Upper lobe of left lung (tissue), 6 donors: ENCODE data around the gene NXPE3. TPM values are rescaled to one million over a fixed set of nuclear protein-coding genes. Genes with fewer than 3 reads are reported as not detected.
A peak's percentile ranks its signal among the peaks of the same experiment; 100 is the strongest.

Source experiments
- ATAC-seq, 2 donors: fragments of 200-7000 bp; cut with Tn5 transposase; one replicate each; pipeline ENCODE4 v1.9.1; 2022; ENCODE audit warnings: mild to moderate bottlenecking in 2 of 2, moderate library complexity in 2 of 2; ENCODE audit not compliant: low FRiP score in 2 of 2
- DNase-seq, 2 donors: peaks; one replicate each; pipeline ENCODE4 v3.0.0-alpha.2; 2019 to 2020
- H3K27ac ChIP-seq, 4 donors: fragments of 200-600 bp; sonication (generic); one replicate each; pipeline ENCODE4 v1.5.1; 2016 to 2019
- H3K27me3 ChIP-seq, 4 donors: fragments of 200-600 bp; sonication (generic); one replicate each; pipeline ENCODE4 v1.5.1; 2017 to 2019
- H3K36me3 ChIP-seq, 4 donors: fragments of 200-600 bp; sonication (generic); one replicate each; pipeline ENCODE4 v1.5.1; 2016 to 2019
- H3K4me1 ChIP-seq, 4 donors: fragments of 200-600 bp; sonication (generic); one replicate each; pipeline ENCODE4 v1.5.1; 2018 to 2019
- H3K4me3 ChIP-seq, 4 donors: fragments of 200-600 bp; sonication (generic); one replicate each; pipeline ENCODE4 v1.5.1; 2017 to 2019; ENCODE audit warnings: mild to moderate bottlenecking in 2 of 4, moderate library complexity in 1 of 4
- H3K9me3 ChIP-seq, 4 donors: fragments of 200-600 bp; sonication (generic); one replicate each; pipeline ENCODE4 v1.5.1; 2018 to 2019
- EP300 ChIP-seq, 4 donors: sonication (generic); formaldehyde crosslinking; IDR thresholded peaks; one replicate each; pipeline ENCODE4 v1.5.1; 2017; ENCODE audit warnings: antibody characterized with exemption in 4 of 4, control low read depth in 2 of 4
- POLR2A ChIP-seq, 4 donors: fragments of 450-650 bp; IDR thresholded peaks; one replicate each; pipeline ENCODE4 v1.5.1; 2016 to 2017; ENCODE audit warnings: antibody characterized with exemption in 4 of 4, mild to moderate bottlenecking in 2 of 4
- POLR2AphosphoS5 ChIP-seq, 2 donors: sonication (generic); formaldehyde crosslinking; IDR thresholded peaks; one replicate each; pipeline ENCODE4 v1.5.1; 2017; ENCODE audit warnings: antibody characterized with exemption in 2 of 2
- WGBS, 2 donors: methylation state at CpG; one replicate each; pipeline ENCODE4 v1.1.5; 2017 to 2018; 5-methylcytosine and 5-hydroxymethylcytosine counted together
- total RNA-seq, 6 donors: library from RNA; depleted of rRNA in 4 of 6; stranded (reverse); fragments of >200 nt in 4 of 6; gene quantifications; one replicate each; pipeline versions ENCODE4 v1.1.0 to v1.2.1, GENCODE V29; 2016 to 2021
- TF ChIP-seq, protein P1 (sequence below), 6 experiments: fragments of 450-650 bp in 4 of 6; fragments of 200-600 bp in 2 of 6; sonication (generic) in 2 of 6; IDR thresholded peaks; one replicate each; pipeline ENCODE4 v1.5.1; 2016 to 2019; ENCODE audit warnings: antibody characterized with exemption in 6 of 6
- donor health status: DM: no; HTN: no; CAD: no; lungs with moderate emphysema.
- donor health status: DM: no; HTN: yes; CAD: no; lungs with severe emphysema.

Gene NXPE3
- 10 to 100 TPM in 5 of 6 donors, 1 to 10 TPM in 1; 7.2 to 16.8 (median 15.5) TPM for total RNA-seq

DNA sequence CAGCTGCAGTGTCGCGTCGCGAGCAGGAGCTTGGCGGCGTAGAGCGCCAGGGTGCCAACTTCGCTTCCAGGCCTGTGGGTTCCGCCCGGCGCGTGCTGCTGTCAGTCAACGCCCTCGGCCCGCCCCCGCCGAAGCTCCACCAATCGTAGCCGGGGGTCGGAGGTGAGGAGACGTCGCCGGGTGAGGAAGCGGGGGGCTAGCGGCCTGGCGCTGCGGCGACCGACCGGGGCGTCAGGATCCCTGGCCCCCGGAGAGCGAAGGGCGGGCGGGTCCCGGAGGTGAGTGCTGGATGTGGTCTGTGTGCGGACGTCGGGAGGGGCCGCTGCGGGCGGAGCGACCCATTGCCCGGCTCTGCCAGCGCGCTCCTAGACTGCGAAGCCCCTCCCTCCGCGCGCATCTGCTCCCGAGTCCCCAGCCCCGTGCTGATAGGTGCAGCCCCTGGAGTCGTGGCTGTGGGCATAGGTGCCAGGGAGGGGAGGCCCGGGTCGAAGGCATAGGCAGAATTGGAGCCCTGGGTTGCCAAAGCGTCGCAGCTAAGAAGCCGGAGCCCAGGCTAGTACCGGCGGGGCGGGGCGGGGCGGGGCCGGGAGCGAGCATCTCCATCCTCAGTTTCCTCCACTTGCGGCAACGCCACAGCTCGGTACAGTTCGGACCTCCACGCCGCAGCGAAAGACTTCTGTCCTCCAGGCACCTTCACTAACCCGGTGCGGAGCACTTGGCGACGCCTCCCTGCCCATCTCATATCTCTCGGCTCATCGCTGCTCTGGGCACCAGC, at the start of gene NXPE3:
NXPE3 (plus strand) TSS at position 165 of the 775 bp plus-strand sequence. CDS start 6,386 bp downstream, outside the sequence.
- Histone ChIP-seq H3K4me3 (peak within 1 kb of the TSS; percentile 79 to 85 (median 83)), H3K9me3 (no peaks in the 10 kb centered on the region), H3K27ac (peak within 1 kb of the TSS; percentile 81 to 92 (median 88)), H3K4me1 (peaks cover 11 to 29% (median 26%) of the 10 kb centered on the region in 4 donors), H3K27me3 (no peaks in the 10 kb centered on the region), H3K36me3 (peaks cover 0 to 18% (median 9%) of the 10 kb centered on the region in 4 donors)
- TF ChIP-seq POLR2AphosphoS5 (IDR thresholded peaks at IDR 0.05) (peak in 1 of 2 donors; percentile 84), POLR2A (IDR thresholded peaks at IDR 0.05) (peak in 3 of 4 donors; percentile 40 to 67 (median 42)), EP300 (IDR thresholded peaks at IDR 0.05) (no peak)
- TF ChIP-seq, protein P1, sequence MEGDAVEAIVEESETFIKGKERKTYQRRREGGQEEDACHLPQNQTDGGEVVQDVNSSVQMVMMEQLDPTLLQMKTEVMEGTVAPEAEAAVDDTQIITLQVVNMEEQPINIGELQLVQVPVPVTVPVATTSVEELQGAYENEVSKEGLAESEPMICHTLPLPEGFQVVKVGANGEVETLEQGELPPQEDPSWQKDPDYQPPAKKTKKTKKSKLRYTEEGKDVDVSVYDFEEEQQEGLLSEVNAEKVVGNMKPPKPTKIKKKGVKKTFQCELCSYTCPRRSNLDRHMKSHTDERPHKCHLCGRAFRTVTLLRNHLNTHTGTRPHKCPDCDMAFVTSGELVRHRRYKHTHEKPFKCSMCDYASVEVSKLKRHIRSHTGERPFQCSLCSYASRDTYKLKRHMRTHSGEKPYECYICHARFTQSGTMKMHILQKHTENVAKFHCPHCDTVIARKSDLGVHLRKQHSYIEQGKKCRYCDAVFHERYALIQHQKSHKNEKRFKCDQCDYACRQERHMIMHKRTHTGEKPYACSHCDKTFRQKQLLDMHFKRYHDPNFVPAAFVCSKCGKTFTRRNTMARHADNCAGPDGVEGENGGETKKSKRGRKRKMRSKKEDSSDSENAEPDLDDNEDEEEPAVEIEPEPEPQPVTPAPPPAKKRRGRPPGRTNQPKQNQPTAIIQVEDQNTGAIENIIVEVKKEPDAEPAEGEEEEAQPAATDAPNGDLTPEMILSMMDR (IDR thresholded peaks at IDR 0.05), result peak in 1 of 6 experiments; percentile 26
- WGBS, 2 donors, result 0 to 1% methylated on average over 9 to 30 of the region's 78 CpGs
- ATAC-seq (peak; percentile 96 to 99), DNase-seq (peak; percentile 96 to 99)

DNA sequence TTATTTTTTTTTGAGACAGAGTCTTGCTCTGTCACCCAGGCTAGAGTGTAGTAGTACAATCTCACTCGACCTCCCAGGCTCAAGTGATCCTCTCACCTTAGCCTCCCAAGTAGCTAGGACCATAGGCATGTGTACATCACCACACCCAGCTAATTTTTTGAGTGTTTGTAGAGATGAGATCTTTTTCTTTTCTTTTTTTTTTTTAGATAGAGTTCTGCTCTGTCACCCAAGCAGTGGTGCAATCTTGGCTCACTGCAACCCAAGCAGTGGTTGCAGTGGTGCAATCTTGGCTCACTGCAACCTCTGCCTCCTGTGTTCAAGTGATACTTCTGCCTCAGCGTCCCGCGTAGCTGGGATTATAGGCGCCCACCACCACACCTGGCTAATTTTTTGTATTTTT, 49.4 kb upstream of the NXPE3 start:
- TF ChIP-seq POLR2AphosphoS5 (IDR thresholded peaks at IDR 0.05), result no peak
- TF ChIP-seq EP300 (IDR thresholded peaks at IDR 0.05), result no peak
- TF ChIP-seq, protein P1 (IDR thresholded peaks at IDR 0.05), result no peak
- no peak for TF ChIP-seq POLR2A (IDR thresholded peaks at IDR 0.05)
- Histone ChIP-seq H3K27ac (no peak overlapping the region), H3K36me3 (peaks cover 12 to 69% (median 29%) of the 10 kb centered on the region in 4 donors), H3K4me3 (no peak overlapping the region), H3K9me3 (no peaks in the 10 kb centered on the region), H3K4me1 (peaks cover 0 to 11% (median 6%) of the 10 kb centered on the region in 4 donors), H3K27me3 (no peaks in the 10 kb centered on the region)
- 83 to 88% methylated on average over 5 of the region's 5 CpGs for WGBS, 2 donors
- ATAC-seq, result no peak
- no peak for DNase-seq

DNA sequence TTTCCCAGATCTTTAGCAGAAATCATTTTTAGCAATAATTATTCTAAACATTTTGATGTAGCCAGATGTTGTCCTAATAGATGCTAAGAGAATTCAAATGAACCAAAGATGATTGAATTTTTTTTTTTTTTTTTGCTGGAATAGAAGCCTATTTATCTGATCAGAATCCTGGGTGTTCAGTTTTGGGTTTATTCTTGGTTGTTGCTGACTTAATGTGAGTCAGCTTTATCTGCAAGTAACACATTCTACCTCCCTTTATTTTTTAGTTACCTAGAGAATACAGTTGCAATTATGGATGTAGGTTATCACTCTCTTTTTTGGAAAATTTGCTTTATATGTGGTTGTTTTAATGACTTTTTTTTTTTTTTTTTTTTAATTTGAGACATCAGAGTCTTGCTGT, 48.2 kb upstream of the NXPE3 start:
- TF ChIP-seq, protein P1 (IDR thresholded peaks at IDR 0.05), result no peak
- TF ChIP-seq POLR2AphosphoS5 (IDR thresholded peaks at IDR 0.05) (no peak), EP300 (IDR thresholded peaks at IDR 0.05) (no peak), POLR2A (IDR thresholded peaks at IDR 0.05) (no peak)
- Histone ChIP-seq H3K4me1 (peaks cover 0 to 3% (median 2%) of the 10 kb centered on the region in 4 donors), H3K36me3 (peaks cover 14 to 81% (median 35%) of the 10 kb centered on the region in 4 donors), H3K27ac (no peak overlapping the region), H3K9me3 (no peaks in the 10 kb centered on the region), H3K4me3 (no peak overlapping the region), H3K27me3 (no peaks in the 10 kb centered on the region)
- no peak for DNase-seq
- no peak for ATAC-seq

DNA sequence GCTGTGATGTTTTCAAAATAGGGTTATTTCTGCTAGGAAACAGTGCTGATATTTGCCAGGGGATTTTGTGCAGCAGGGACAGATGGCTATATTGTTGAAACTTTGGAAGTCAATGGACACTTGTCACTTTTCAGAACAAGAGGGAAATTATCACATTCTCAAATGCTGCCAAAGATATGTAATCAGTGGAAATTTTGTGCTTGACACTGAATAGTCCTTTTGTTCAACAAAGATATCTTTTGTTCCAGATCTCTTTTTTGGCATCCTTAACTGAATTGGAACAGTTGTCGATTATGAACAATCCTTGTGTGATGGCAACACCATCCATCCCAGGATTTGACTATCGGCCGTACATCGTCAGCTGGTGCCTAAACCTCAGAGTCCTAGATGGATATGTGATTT, 46.8 kb upstream of the NXPE3 start:
- 95 to 99% methylated on average over 4 of the region's 4 CpGs for WGBS, 2 donors
- ATAC-seq (no peak), DNase-seq (no peak)
- Histone ChIP-seq H3K27ac (no peak overlapping the region), H3K4me1 (no peaks in the 10 kb centered on the region), H3K36me3 (peaks cover 20 to 94% (median 43%) of the 10 kb centered on the region in 4 donors), H3K27me3 (no peaks in the 10 kb centered on the region), H3K4me3 (no peak overlapping the region), H3K9me3 (no peaks in the 10 kb centered on the region)
- TF ChIP-seq POLR2A (IDR thresholded peaks at IDR 0.05), result no peak
- TF ChIP-seq, protein P1 (IDR thresholded peaks at IDR 0.05), result no peak
- TF ChIP-seq POLR2AphosphoS5 (IDR thresholded peaks at IDR 0.05), result no peak
- no peak for TF ChIP-seq EP300 (IDR thresholded peaks at IDR 0.05)
